Activated T-helper 2 cell treated with anti-CD3 and anti-CD28 coated beads, Interferon-gamma antibody, Interleukin-2, Interleukin-4, amounts not matched to agents 10 μg/mL and 5 μg/mL and 100 μg/mL, durations not matched to agents 14 hours and 24 hours and 36 hours (primary cell): Measurements from ENCODE around the gene MICU1. TPM values are rescaled to one million over a fixed set of nuclear protein-coding genes. Genes with fewer than 3 reads are reported as not detected.
"Not testable (repeated sequence)": the region's sequence is repeated elsewhere in the genome, so short reads cannot be mapped to it uniquely, and the experiment has no call there.

ENCODE experiments used
- DNase-seq: peaks from one replicate; pipeline ENCODE4 v3.0.0; 2021; ENCODE audit warnings: low spot score
- H3K27ac Mint-ChIP-seq: one replicate; pipeline ENCODE4 v1.8.0; 2021; ENCODE audit warnings: mixed read lengths
- H3K27me3 Mint-ChIP-seq: one replicate; pipeline ENCODE4 v1.8.0; 2021; ENCODE audit warnings: low read depth, mixed read lengths
- H3K36me3 Mint-ChIP-seq: one replicate; pipeline ENCODE4 v1.8.0; 2021; ENCODE audit warnings: low read depth, mixed read lengths
- H3K4me1 Mint-ChIP-seq: one replicate; pipeline ENCODE4 v1.8.0; 2021; ENCODE audit warnings: low read depth, mixed read lengths
- H3K4me3 Mint-ChIP-seq: one replicate; pipeline ENCODE4 v1.8.0; 2021; ENCODE audit warnings: low read depth, mild to moderate bottlenecking, moderate library complexity, mixed read lengths
- H3K9me3 Mint-ChIP-seq: one replicate; pipeline ENCODE4 v1.8.0; 2021; ENCODE audit warnings: mixed read lengths
- intact Hi-C: fragments of 100-400 bp; cut with micrococcal nuclease; formaldehyde crosslinking; loops from one replicate; pipeline ENCODE4 v1.15.1; 2023
- total RNA-seq: library from RNA; stranded (reverse); gene quantifications from 2 replicates; pipeline ENCODE4 v1.2.3, GENCODE V29; 2022

MICU1 gene
- total RNA-seq, 1 donor from 2014 or later = 30.7 TPM

- intact Hi-C loops = no loop called here
- DNase-seq = no peak
- Mint-ChIP-seq H3K9me3 (no peaks in the 10 kb centered on the region), H3K36me3 (peaks cover 25% of the 10 kb centered on the region), H3K4me3 (no peak overlapping the region), H3K4me1 (no peaks in the 10 kb centered on the region), H3K27ac (no peak overlapping the region), H3K27me3 (no peaks in the 10 kb centered on the region)
Observed at GRCh38 chr10:72472306-72472705, 153.6 kb downstream of the MICU1 start.

GRCh38 chr10:72470666-72471065 lies 155.2 kb downstream of the MICU1 start:
- Mint-ChIP-seq H3K9me3 (no peaks in the 10 kb centered on the region), H3K27ac (no peak overlapping the region), H3K36me3 (peaks cover 27% of the 10 kb centered on the region), H3K27me3 (no peaks in the 10 kb centered on the region), H3K4me1 (peaks cover 5% of the 10 kb centered on the region), H3K4me3 (no peak overlapping the region)
- no peak for DNase-seq
- intact Hi-C loops = no loop called here

GRCh38 chr10:72467064-72467463 lies 158.8 kb downstream of the MICU1 start:
- H3K36me3 Mint-ChIP-seq = peaks cover 16% of the 10 kb centered on the region
- DNase-seq, H3K9me3 Mint-ChIP-seq, H3K27me3 Mint-ChIP-seq, H3K4me3 Mint-ChIP-seq, intact Hi-C loops, H3K27ac Mint-ChIP-seq, H3K4me1 Mint-ChIP-seq: not testable (repeated sequence)

- Mint-ChIP-seq H3K27ac (no peak overlapping the region), H3K27me3 (no peaks in the 10 kb centered on the region), H3K4me1 (peaks cover 5% of the 10 kb centered on the region), H3K9me3 (no peaks in the 10 kb centered on the region), H3K36me3 (peaks cover 13% of the 10 kb centered on the region), H3K4me3 (no peak overlapping the region)
- intact Hi-C loops = no loop called here
- DNase-seq = no peak
Observed at GRCh38 chr10:72466018-72466417, 159.9 kb downstream of the MICU1 start.

GRCh38 chr10:72464438-72464837 lies 161.4 kb downstream of the MICU1 start:
- no peaks in the 10 kb centered on the region for H3K9me3 Mint-ChIP-seq
- intact Hi-C loops = no loop called here
- H3K27ac Mint-ChIP-seq = no peak overlapping the region
- peaks cover 3% of the 10 kb centered on the region for H3K36me3 Mint-ChIP-seq
- no peak overlapping the region for H3K4me3 Mint-ChIP-seq
- no peaks in the 10 kb centered on the region for H3K27me3 Mint-ChIP-seq
- DNase-seq = no peak
- peaks cover 5% of the 10 kb centered on the region for H3K4me1 Mint-ChIP-seq

- intact Hi-C loops = no loop called here
- DNase-seq = no peak
- Mint-ChIP-seq H3K27me3 (no peaks in the 10 kb centered on the region), H3K4me3 (no peak overlapping the region), H3K9me3 (no peaks in the 10 kb centered on the region), H3K4me1 (peaks cover 5% of the 10 kb centered on the region), H3K27ac (no peak overlapping the region), H3K36me3 (peaks cover 3% of the 10 kb centered on the region)
Observed at GRCh38 chr10:72462261-72462660, 163.6 kb downstream of the MICU1 start.

GRCh38 chr10:72461085-72461484 lies 164.8 kb downstream of the MICU1 start:
- Mint-ChIP-seq H3K27me3 (no peaks in the 10 kb centered on the region), H3K27ac (no peak overlapping the region), H3K9me3 (no peaks in the 10 kb centered on the region), H3K4me1 (peaks cover 4% of the 10 kb centered on the region), H3K4me3 (no peak overlapping the region), H3K36me3 (peaks cover 3% of the 10 kb centered on the region)
- DNase-seq = no peak
- intact Hi-C loops = no loop called here

- no peaks in the 10 kb centered on the region for H3K36me3 Mint-ChIP-seq
- no peak overlapping the region for H3K27ac Mint-ChIP-seq
- no peak for DNase-seq
- H3K9me3 Mint-ChIP-seq = no peaks in the 10 kb centered on the region
- no peaks in the 10 kb centered on the region for H3K27me3 Mint-ChIP-seq
- intact Hi-C loops = no loop called here
- H3K4me1 Mint-ChIP-seq = no peaks in the 10 kb centered on the region
- no peak overlapping the region for H3K4me3 Mint-ChIP-seq
Observed at GRCh38 chr10:72460284-72460876, 165.5 kb downstream of the MICU1 start.

- Mint-ChIP-seq H3K36me3 (no peaks in the 10 kb centered on the region), H3K4me3 (no peak overlapping the region), H3K4me1 (no peaks in the 10 kb centered on the region), H3K27ac (no peak overlapping the region), H3K27me3 (no peaks in the 10 kb centered on the region), H3K9me3 (no peaks in the 10 kb centered on the region)
- intact Hi-C loops = no loop called here
- DNase-seq = no peak
Observed at GRCh38 chr10:72459301-72459700, 166.6 kb downstream of the MICU1 start.

- Mint-ChIP-seq H3K4me3 (no peak overlapping the region), H3K4me1 (no peaks in the 10 kb centered on the region), H3K27ac (no peak overlapping the region), H3K36me3 (no peaks in the 10 kb centered on the region), H3K9me3 (no peaks in the 10 kb centered on the region), H3K27me3 (no peaks in the 10 kb centered on the region)
- no peak for DNase-seq
- intact Hi-C loops = no loop called here
Observed at GRCh38 chr10:72455889-72456595, 169.8 kb downstream of the MICU1 start.

GRCh38 chr10:72449941-72450441 lies 175.9 kb downstream of the MICU1 start:
- Mint-ChIP-seq H3K9me3 (no peaks in the 10 kb centered on the region), H3K4me3 (no peak overlapping the region), H3K27ac (no peak overlapping the region), H3K27me3 (no peaks in the 10 kb centered on the region), H3K4me1 (no peaks in the 10 kb centered on the region), H3K36me3 (no peaks in the 10 kb centered on the region)
- no peak for DNase-seq
- intact Hi-C loops = no loop called here

GRCh38 chr10:72445851-72446250 lies 180.0 kb downstream of the MICU1 start:
- Mint-ChIP-seq H3K27me3 (no peaks in the 10 kb centered on the region), H3K27ac (no peak overlapping the region), H3K4me1 (no peaks in the 10 kb centered on the region), H3K36me3 (no peaks in the 10 kb centered on the region), H3K4me3 (no peak overlapping the region), H3K9me3 (no peaks in the 10 kb centered on the region)
- DNase-seq = no peak
- intact Hi-C loops = no loop called here

GRCh38 chr10:72442969-72443368 lies 182.9 kb downstream of the MICU1 start:
- H3K4me1 Mint-ChIP-seq, DNase-seq, H3K27ac Mint-ChIP-seq, H3K36me3 Mint-ChIP-seq, intact Hi-C loops, H3K4me3 Mint-ChIP-seq, H3K27me3 Mint-ChIP-seq, H3K9me3 Mint-ChIP-seq: not testable (repeated sequence)
